ENCODE measurements around the gene EIF6. TPM values are rescaled to one million over a fixed set of nuclear protein-coding genes. Genes with fewer than 3 reads are reported as not detected.

Gene EIF6
- total RNA-seq, 1 experiment from 2014 or later, result 420 TPM

DNA sequence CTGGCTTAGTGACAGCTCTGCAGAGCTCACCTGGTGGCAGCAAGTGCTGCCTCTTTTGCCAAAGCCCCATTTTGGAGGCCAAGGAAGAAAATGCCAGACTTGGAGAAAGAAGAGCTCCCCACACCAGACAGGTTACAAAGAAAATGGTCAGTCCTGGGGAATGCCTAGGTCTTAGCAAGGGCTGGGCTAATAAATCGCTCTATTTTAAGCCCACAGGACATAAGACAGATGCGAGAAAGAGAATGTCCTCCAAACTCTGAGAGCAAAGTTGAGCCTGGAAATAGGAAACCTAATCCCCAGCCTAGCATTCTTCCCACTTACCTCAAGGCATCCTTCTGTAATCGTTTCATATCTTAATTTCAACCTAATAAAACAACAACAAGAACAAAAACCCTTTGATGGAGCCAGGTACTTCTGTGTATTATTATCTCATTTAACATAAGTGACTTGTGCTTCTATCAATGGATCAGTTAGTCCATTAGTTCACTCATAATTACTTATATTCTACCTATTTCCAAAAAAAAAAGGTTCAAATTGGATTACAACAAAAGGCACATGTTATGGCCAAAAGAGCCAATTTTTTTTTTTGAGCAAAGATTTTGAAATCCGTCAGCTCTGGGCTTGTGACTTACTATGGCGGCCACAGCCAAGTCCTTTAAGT, 48.1 kb upstream of the EIF6 start:
- peaks cover 25% of the 10 kb centered on the region for H3K4me1 ChIP-seq
- Mint-ChIP-seq H3K27me3 (ENCODE audit: insufficient read depth, unreplicated experiment) (no peaks in the 10 kb centered on the region), H3K9me3 (ENCODE audit: unreplicated experiment) (no peaks in the 10 kb centered on the region), H3K4me3 (ENCODE audit: unreplicated experiment) (no peak overlapping the region), H3K27ac (ENCODE audit: unreplicated experiment) (no peak overlapping the region), H3K4me1 (ENCODE audit: low read depth, unreplicated experiment) (peaks cover 15% of the 10 kb centered on the region), H3K36me3 (ENCODE audit: insufficient read depth, unreplicated experiment) (no peaks in the 10 kb centered on the region)
- no peak overlapping the region for H3K4me3 ChIP-seq (ENCODE audit: low read depth, low read length)
- CTCF ChIA-PET, result interaction anchor here (0.6 to 4.8 kb wide), 4 partner anchors 28 to 136 kb away, joined by 3 to 167 read pairs (median 3); partner anchors contain the start of gene EIF6
- H3K9me3 ChIP-seq, result no peaks in the 10 kb centered on the region
- H3K27me3 ChIP-seq (replicated peaks; ENCODE audit: control insufficient read depth, insufficient read depth, low read length), result no peaks in the 10 kb centered on the region
- H3K36me3 ChIP-seq (ENCODE audit: control insufficient read depth, insufficient read depth, low read length), result no peaks in the 10 kb centered on the region
- DNase-seq, result no peak
- POLR2A ChIA-PET, result interaction anchor here (0.6 kb wide), 1 partner anchor 54 kb away, joined by 3 read pairs; no protein-coding TSS in a partner anchor
- TF ChIP-seq, protein P1, sequence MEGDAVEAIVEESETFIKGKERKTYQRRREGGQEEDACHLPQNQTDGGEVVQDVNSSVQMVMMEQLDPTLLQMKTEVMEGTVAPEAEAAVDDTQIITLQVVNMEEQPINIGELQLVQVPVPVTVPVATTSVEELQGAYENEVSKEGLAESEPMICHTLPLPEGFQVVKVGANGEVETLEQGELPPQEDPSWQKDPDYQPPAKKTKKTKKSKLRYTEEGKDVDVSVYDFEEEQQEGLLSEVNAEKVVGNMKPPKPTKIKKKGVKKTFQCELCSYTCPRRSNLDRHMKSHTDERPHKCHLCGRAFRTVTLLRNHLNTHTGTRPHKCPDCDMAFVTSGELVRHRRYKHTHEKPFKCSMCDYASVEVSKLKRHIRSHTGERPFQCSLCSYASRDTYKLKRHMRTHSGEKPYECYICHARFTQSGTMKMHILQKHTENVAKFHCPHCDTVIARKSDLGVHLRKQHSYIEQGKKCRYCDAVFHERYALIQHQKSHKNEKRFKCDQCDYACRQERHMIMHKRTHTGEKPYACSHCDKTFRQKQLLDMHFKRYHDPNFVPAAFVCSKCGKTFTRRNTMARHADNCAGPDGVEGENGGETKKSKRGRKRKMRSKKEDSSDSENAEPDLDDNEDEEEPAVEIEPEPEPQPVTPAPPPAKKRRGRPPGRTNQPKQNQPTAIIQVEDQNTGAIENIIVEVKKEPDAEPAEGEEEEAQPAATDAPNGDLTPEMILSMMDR (IDR thresholded peaks at IDR 0.05; ENCODE audit: insufficient read depth in 1 of 2, low read depth in 1 of 2, low read length in 1 of 2, severe bottlenecking in 1 of 2, unreplicated experiment in 1 of 2), result no peak
- intact Hi-C loops (cut with micrococcal nuclease; ENCODE audit: unreplicated experiment), result no loop called here
- no TSS peak for BruUV-seq (replicated peaks)

DNA sequence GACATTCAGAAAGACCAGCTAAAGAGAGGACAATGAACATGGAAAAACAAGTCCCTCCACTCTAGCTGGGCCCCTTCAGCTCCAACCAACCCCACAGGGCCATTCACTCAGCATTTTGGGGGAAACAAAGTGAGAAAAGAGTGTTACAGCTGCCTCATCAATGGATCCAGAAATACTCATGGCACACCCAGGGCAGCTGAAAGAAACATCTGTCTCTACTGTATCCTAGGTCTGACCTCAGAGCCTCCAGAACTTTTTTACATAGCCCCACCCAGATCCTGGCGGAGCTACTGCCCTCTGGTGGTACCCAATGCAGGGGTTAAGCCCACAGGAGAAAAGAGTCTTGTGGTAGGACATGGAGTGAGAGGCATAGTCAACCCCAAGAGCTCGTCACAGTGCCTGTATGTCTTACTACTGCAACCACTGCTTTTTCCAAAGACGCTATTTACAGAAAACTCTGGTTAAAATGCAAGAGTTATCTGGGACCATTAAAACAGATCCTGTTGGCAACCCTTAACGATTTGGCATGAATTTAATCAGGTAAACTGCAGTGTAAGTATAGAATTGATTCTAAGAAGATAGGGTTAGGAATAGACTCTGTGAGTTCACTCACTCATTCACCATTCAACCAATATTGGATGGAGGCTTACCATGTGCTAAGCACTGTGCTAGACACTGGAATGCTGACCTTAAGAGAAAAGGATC, 45.0 kb upstream of the EIF6 start:
- ChIA-PET POLR2A (interaction anchor here (1.1 kb wide), 1 partner anchor 125 kb away, joined by 3 read pairs; no protein-coding TSS in a partner anchor), CTCF (interaction anchor here (0.5 to 4.8 kb wide), 27 partner anchors 9 to 560 kb away, joined by 3 to 167 read pairs (median 4); partner anchors contain the start of genes EDEM2, EIF6 and MMP24)
- Mint-ChIP-seq H3K27me3 (ENCODE audit: insufficient read depth, unreplicated experiment) (no peaks in the 10 kb centered on the region), H3K4me1 (ENCODE audit: low read depth, unreplicated experiment) (peaks cover 32% of the 10 kb centered on the region), H3K9me3 (ENCODE audit: unreplicated experiment) (no peaks in the 10 kb centered on the region), H3K27ac (ENCODE audit: unreplicated experiment) (peak overlapping the region; percentile 69), H3K36me3 (ENCODE audit: insufficient read depth, unreplicated experiment) (no peaks in the 10 kb centered on the region), H3K4me3 (ENCODE audit: unreplicated experiment) (no peak overlapping the region)
- no TSS peak for BruUV-seq (replicated peaks)
- intact Hi-C loops (cut with micrococcal nuclease; ENCODE audit: unreplicated experiment), result loop anchor here (1.0 to 10.0 kb wide), 2 partner anchors 25 to 285 kb away; partner anchors contain the start of gene SPAG4
- Histone ChIP-seq H3K27me3 (replicated peaks; ENCODE audit: control insufficient read depth, insufficient read depth, low read length) (no peaks in the 10 kb centered on the region), H3K4me1 (peaks cover 55% of the 10 kb centered on the region), H3K4me3 (ENCODE audit: low read depth, low read length) (no peak overlapping the region), H3K9me3 (no peaks in the 10 kb centered on the region), H3K36me3 (ENCODE audit: control insufficient read depth, insufficient read depth, low read length) (no peaks in the 10 kb centered on the region)
- TF ChIP-seq, protein P1 (IDR thresholded peaks at IDR 0.05; ENCODE audit: insufficient read depth in 1 of 2, low read depth in 1 of 2, low read length in 1 of 2, severe bottlenecking in 1 of 2, unreplicated experiment in 1 of 2), result peak; percentile 92 to 99
- peak; percentile 91 to 93 for DNase-seq

DNA sequence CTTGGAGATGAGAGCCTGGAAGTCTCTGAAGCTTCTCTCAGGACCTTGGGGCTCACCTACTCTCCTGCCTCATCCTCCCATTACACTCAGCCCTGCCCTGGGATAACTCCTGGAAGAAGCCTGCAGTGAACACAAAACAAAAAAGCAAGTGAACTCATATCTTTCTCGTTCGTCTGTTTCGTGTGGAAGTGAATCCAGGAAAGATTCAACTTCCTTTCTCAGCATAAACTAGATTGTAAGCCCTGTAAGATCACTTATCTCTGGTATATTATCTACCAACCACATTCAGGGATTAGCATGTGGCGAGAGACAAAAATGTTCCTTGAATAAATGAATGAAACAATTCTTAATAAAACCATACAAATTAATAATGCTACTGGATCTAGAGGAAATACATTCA, 44.1 kb upstream of the EIF6 start:
- DNase-seq, result no peak
- H3K4me3 Mint-ChIP-seq (ENCODE audit: unreplicated experiment), result no peak overlapping the region
- H3K36me3 Mint-ChIP-seq (ENCODE audit: insufficient read depth, unreplicated experiment), result no peaks in the 10 kb centered on the region
- H3K27me3 Mint-ChIP-seq (ENCODE audit: insufficient read depth, unreplicated experiment), result no peaks in the 10 kb centered on the region
- no peaks in the 10 kb centered on the region for H3K9me3 Mint-ChIP-seq (ENCODE audit: unreplicated experiment)
- Histone ChIP-seq H3K27me3 (replicated peaks; ENCODE audit: control insufficient read depth, insufficient read depth, low read length) (no peaks in the 10 kb centered on the region), H3K9me3 (no peaks in the 10 kb centered on the region), H3K4me1 (peaks cover 55% of the 10 kb centered on the region), H3K4me3 (ENCODE audit: low read depth, low read length) (no peak overlapping the region), H3K36me3 (ENCODE audit: control insufficient read depth, insufficient read depth, low read length) (no peaks in the 10 kb centered on the region)
- CTCF ChIA-PET, result interaction anchor here (0.6 to 4.8 kb wide), 11 partner anchors 8 to 184 kb away, joined by 3 to 167 read pairs (median 5); partner anchors contain the start of genes EIF6 and MMP24
- peaks cover 32% of the 10 kb centered on the region for H3K4me1 Mint-ChIP-seq (ENCODE audit: low read depth, unreplicated experiment)
- peak overlapping the region; percentile 69 for H3K27ac Mint-ChIP-seq (ENCODE audit: unreplicated experiment)
- POLR2A ChIA-PET, result no interaction called here
- intact Hi-C loops (cut with micrococcal nuclease; ENCODE audit: unreplicated experiment), result loop anchor here (1.0 to 10.0 kb wide), 2 partner anchors 24 to 286 kb away; partner anchors contain the start of gene SPAG4
- TF ChIP-seq, protein P1 (IDR thresholded peaks at IDR 0.05; ENCODE audit: insufficient read depth in 1 of 2, low read depth in 1 of 2, low read length in 1 of 2, severe bottlenecking in 1 of 2, unreplicated experiment in 1 of 2), result no peak
- no TSS peak for BruUV-seq (replicated peaks)

Measured in Caco-2 (cell line).